HepG2 (cell line): ENCODE data around the gene C2orf81. TPM values are rescaled to one million over a fixed set of nuclear protein-coding genes. Genes with fewer than 3 reads are reported as not detected.

Source experiments
- ATAC-seq: fragments of 200-7000 bp; cut with Tn5 transposase; 3 replicates; pipeline ENCODE4 v1.9.1; 2020; ENCODE audit warnings: mild to moderate bottlenecking, moderate library complexity
- BruUV-seq: library from RNA; stranded (reverse); fragments of 400-500 nt; replicated peaks from 2 replicates; lab custom pipeline; 2021; lab: Mats Ljungman, UMichigan
- CTCF ChIA-PET: fragments of 300-600 bp; formaldehyde crosslinking; extraction: SDS; loops from one replicate; lab custom pipeline; 2021; ENCODE audit warnings: low total read pairs, inconsistent platforms, low intra/inter-chr PET ratio; lab: Yijun Ruan, JAX
- POLR2A ChIA-PET: fragments of 350-600 bp; sonication (Branson Sonifier 250); formaldehyde crosslinking; loops from one replicate; lab custom pipeline; 2020; ENCODE audit warnings: antibody characterized with exemption, inconsistent platforms; lab: Yijun Ruan, JAX
- DNase-seq: peaks from one replicate; pipeline ENCODE4 v3.0.0-alpha.2; 2015; ENCODE audit warnings: low spot score
- FAIRE-seq: peaks from 3 replicates; lab custom pipeline; 2011; peaks lifted over from hg19 to GRCh38; lab: Jason Lieb, UNC
- H2AFZ ChIP-seq: one replicate; pipeline ENCODE4 v1.6.1; 2011; ENCODE audit warnings: low read length, inconsistent platforms
- H3K27ac ChIP-seq: fragments of 300-600 bp; 3 replicates; pipeline ENCODE4 v1.8.0; 2011; ENCODE audit warnings: mixed run types, mild to moderate bottlenecking, mixed read lengths, low read length, inconsistent platforms; ENCODE audit not compliant: insufficient read depth; ENCODE audit errors: extremely low read length
- H3K27me3 ChIP-seq, 2 experiments: fragments of 200-600 bp in 1 of 2; 2 replicates in 1 of 2; 3 replicates in 1 of 2; pipeline versions ENCODE4 v1.6.0 to v1.8.0; 2011; ENCODE audit warnings: low read length in 2 of 2, mild to moderate bottlenecking in 2 of 2, moderate library complexity in 2 of 2, inconsistent platforms in 1 of 2; ENCODE audit not compliant: insufficient read depth in 2 of 2, control insufficient read depth in 1 of 2
- H3K36me3 ChIP-seq, 2 experiments: fragments of 200-600 bp in 1 of 2; replicated peaks in 1 of 2; 2 replicates in 1 of 2; 3 replicates in 1 of 2; pipeline versions ENCODE4 v1.5.1 to v1.8.0; 2011; ENCODE audit warnings: low read length in 2 of 2, inconsistent platforms in 1 of 2; ENCODE audit not compliant: insufficient read depth in 2 of 2, control insufficient read depth in 1 of 2
- H3K4me1 ChIP-seq: 2 replicates; pipeline ENCODE4 v1.5.1; 2012; ENCODE audit warnings: low read length, inconsistent platforms; ENCODE audit not compliant: insufficient read depth
- H3K4me2 ChIP-seq: 2 replicates; pipeline ENCODE4 v1.6.0; 2011; ENCODE audit warnings: low read depth, low read length, inconsistent platforms
- H3K4me3 ChIP-seq, 3 experiments: fragments of 200-600 bp in 1 of 3; sonication (generic), shearing (Covaris generic) in 1 of 3; replicated peaks in 1 of 3; 2 replicates each; pipeline ENCODE4 v1.5.1; 2011 to 2016; ENCODE audit warnings: low read length in 3 of 3, inconsistent platforms in 2 of 3, low read depth in 2 of 3, mild to moderate bottlenecking in 2 of 3, control low read depth in 1 of 3, mixed read lengths in 1 of 3; ENCODE audit not compliant: insufficient read depth in 1 of 3
- H3K79me2 ChIP-seq: one replicate; pipeline ENCODE4 v1.6.1; 2011; ENCODE audit warnings: low read length, inconsistent platforms; ENCODE audit not compliant: insufficient read depth
- H3K9ac ChIP-seq: 2 replicates; pipeline ENCODE4 v1.6.0; 2011; ENCODE audit warnings: mild to moderate bottlenecking, low read depth, low read length, inconsistent platforms; ENCODE audit not compliant: insufficient read depth
- H3K9me3 ChIP-seq: 2 replicates; pipeline ENCODE4 v1.5.1; 2012; ENCODE audit warnings: mild to moderate bottlenecking, low read length
- H4K20me1 ChIP-seq: 2 replicates; pipeline ENCODE4 v1.6.0; 2011; ENCODE audit warnings: inconsistent platforms, mild to moderate bottlenecking, low read length, moderate library complexity; ENCODE audit not compliant: insufficient read depth
- EHMT2 ChIP-seq: fragments of 200-600 bp; sonication (generic); IDR thresholded peaks from 2 replicates; pipeline ENCODE4 v1.7.0; 2017; ENCODE audit warnings: antibody characterized with exemption, low read depth, low read length, borderline replicate concordance
- GTF3A ChIP-seq: sonication (generic); formaldehyde crosslinking; conservative IDR thresholded peaks from 2 replicates; pipeline ENCODE4 v1.4.0; 2020; ENCODE audit warnings: mild to moderate bottlenecking, missing genetic modification reagents
- MEIS2 ChIP-seq: sonication (generic); formaldehyde crosslinking; IDR thresholded peaks from 2 replicates; pipeline ENCODE4 v1.9.0; 2021; ENCODE audit warnings: mild to moderate bottlenecking, missing genetic modification reagents
- NFYB ChIP-seq: sonication (generic); formaldehyde crosslinking; IDR thresholded peaks from 2 replicates; pipeline ENCODE4 v1.4.0; 2020; ENCODE audit warnings: missing genetic modification reagents
- PAWR ChIP-seq: sonication (generic); formaldehyde crosslinking; IDR thresholded peaks from 2 replicates; pipeline ENCODE4 v1.4.0; 2020; ENCODE audit warnings: missing genetic modification reagents, mild to moderate bottlenecking, borderline replicate concordance
- PHB2 ChIP-seq: fragments of 450-650 bp; IDR thresholded peaks from 2 replicates; pipeline ENCODE4 v1.6.1; 2018; ENCODE audit not compliant: partially characterized antibody
- SALL2 ChIP-seq: sonication (generic); formaldehyde crosslinking; IDR thresholded peaks from 2 replicates; pipeline ENCODE4 v1.8.1; 2023; ENCODE audit warnings: mild to moderate bottlenecking, missing genetic modification reagents, inconsistent platforms
- ZBTB1 ChIP-seq: sonication (generic); formaldehyde crosslinking; IDR thresholded peaks from 2 replicates; pipeline ENCODE4 v1.4.0; 2020; ENCODE audit warnings: missing genetic modification reagents, borderline replicate concordance
- ZBTB3 ChIP-seq: sonication (generic); formaldehyde crosslinking; IDR thresholded peaks from 2 replicates; pipeline ENCODE4 v1.4.0; 2020; ENCODE audit warnings: low read depth, mild to moderate bottlenecking, moderate library complexity, missing genetic modification reagents, borderline replicate concordance
- ZBTB8A ChIP-seq: sonication (generic); formaldehyde crosslinking; IDR thresholded peaks from 2 replicates; pipeline ENCODE4 v1.4.0; 2020; ENCODE audit warnings: mild to moderate bottlenecking, low read depth, missing genetic modification reagents, borderline replicate concordance
- ZNF230 ChIP-seq: sonication (generic); formaldehyde crosslinking; IDR thresholded peaks from 2 replicates; pipeline ENCODE4 v1.4.0; 2020; ENCODE audit warnings: mild to moderate bottlenecking, missing genetic modification reagents
- ZNF496 ChIP-seq: sonication (generic); formaldehyde crosslinking; IDR thresholded peaks from 2 replicates; pipeline ENCODE4 v1.8.1; 2023; ENCODE audit warnings: mild to moderate bottlenecking, moderate library complexity, missing genetic modification reagents; ENCODE audit not compliant: insufficient replicate concordance
- ZNF724P ChIP-seq: sonication (generic); formaldehyde crosslinking; IDR thresholded peaks from 2 replicates; pipeline ENCODE4 v1.8.0; 2022; ENCODE audit warnings: missing genetic modification reagents, borderline replicate concordance
- WGBS: methylation state at CpG from one replicate; pipeline ENCODE4 v1.1.6; 2017; ENCODE audit warnings: low lambda C conversion rate; 5-methylcytosine and 5-hydroxymethylcytosine counted together
- in situ Hi-C: cut with HindIII; loops from 2 replicates; pipeline ENCODE4 v1.10.0; 2017; ENCODE audit warnings: low pct_unique_long_range_greater_than_20kb; ENCODE audit not compliant: extremely low pct_ligation_motif_present
- intact Hi-C: fragments of 100-400 bp; cut with micrococcal nuclease; formaldehyde crosslinking; loops from one replicate; pipeline ENCODE4 v1.10.0; 2022; ENCODE audit not compliant: unreplicated experiment
- polyA plus RNA-seq, 8 experiments: library from polyadenylated mRNA; depleted of rRNA in 3 of 8; stranded (reverse) in 7 of 8; unstranded in 1 of 8; fragments of >200 nt; fragmentation: Illumina TruSeq in 4 of 8; extraction: Trizol in 4 of 8; gene quantifications; 2 replicates each; pipeline versions ENCODE4 v1.2.1 to v1.2.3, GENCODE V29; 2011 to 2016; ENCODE audit warnings: low read depth in 4 of 8, missing spikeins in 1 of 8, mixed read lengths in 1 of 8; ENCODE audit not compliant: insufficient read depth in 1 of 8
- total RNA-seq, 5 experiments: library from RNA; depleted of rRNA; stranded (reverse); fragments of >200 nt; fragmentation: Illumina TruSeq; extraction: Trizol; gene quantifications; 2 replicates each; pipeline ENCODE4 v1.2.3, GENCODE V29; 2016; ENCODE audit warnings: low read depth in 1 of 5

The C2orf81 gene
- total and polyA plus RNA-seq, 2 of the 13 experiments (the other 11 are each of a cell fraction or from before 2014, with no cell fraction given) = 0.15 to 0.17 TPM

DNA sequence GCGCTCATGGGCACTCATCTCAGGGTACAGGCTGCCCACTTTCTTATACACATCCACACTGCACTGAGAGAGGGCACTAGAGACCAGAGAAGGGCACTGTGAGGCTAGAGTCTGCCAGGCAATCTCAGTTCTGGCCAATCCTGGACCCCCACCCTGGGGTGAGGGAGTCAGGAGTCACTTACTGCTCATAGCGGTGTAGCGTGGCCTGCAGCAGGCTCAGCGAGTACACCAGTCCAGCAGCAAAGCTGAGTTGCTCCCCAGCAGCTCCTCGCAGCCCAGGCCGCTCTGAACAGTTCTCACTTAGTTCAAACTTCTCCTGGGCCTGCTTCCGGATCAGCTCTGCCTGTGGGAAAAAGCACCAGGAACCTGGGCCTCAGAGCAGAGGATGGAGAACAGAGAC is 53.6 kb downstream of the C2orf81 start:
- DNase-seq = no peak
- Histone ChIP-seq H3K79me2 (no peaks in the 10 kb centered on the region), H3K27me3 (no peaks in the 10 kb centered on the region), H3K4me1 (no peaks in the 10 kb centered on the region), H2AFZ (no peak overlapping the region), H4K20me1 (no peaks in the 10 kb centered on the region), H3K9ac (no peak overlapping the region), H3K4me2 (no peak overlapping the region), H3K4me3 (no peak overlapping the region), H3K27ac (no peak overlapping the region), H3K36me3 (peaks cover 71 to 98% of the 10 kb centered on the region in 2 experiments), H3K9me3 (no peaks in the 10 kb centered on the region)
- CTCF ChIA-PET = no interaction called here
- intact Hi-C loops (no loop called here), in situ Hi-C loops (no loop called here)
- TF ChIP-seq ZBTB8A (CRISPR knock-in tag) (no peak), SALL2 (CRISPR knock-in tag) (no peak), PHB2 (no peak), GTF3A (CRISPR knock-in tag) (no peak), NFYB (CRISPR knock-in tag) (no peak), ZBTB1 (CRISPR knock-in tag) (no peak), ZNF496 (CRISPR knock-in tag) (no peak), ZNF724P (no peak), MEIS2 (CRISPR knock-in tag) (no peak), ZNF230 (CRISPR knock-in tag) (no peak), EHMT2 (no peak), ZBTB3 (CRISPR knock-in tag) (no peak), PAWR (CRISPR knock-in tag) (no peak)
- POLR2A ChIA-PET = no interaction called here
- no peak for FAIRE-seq
- 97% methylated on average over 6 of the region's 7 CpGs for WGBS
- ATAC-seq = no peak
- BruUV-seq = no TSS peak
